ENCODE measurements around the gene DAB1.

DAB1 gene

GRCh38 chr1:57278558-57278957 is 145.3 kb downstream of the DAB1 start:
- Histone ChIP-seq H2BK15ac (ENCODE audit: low read length) (no peak overlapping the region), H4K8ac (ENCODE audit: low read depth, low read length) (no peak overlapping the region), H3K4me3 (ENCODE audit: low read length in 2 of 2) (no peak overlapping the region), H2BK120ac (ENCODE audit: low read depth, low read length) (no peak overlapping the region), H3K36me3 (replicated peaks in 1 of 2; ENCODE audit: control insufficient read depth in 2 of 2, insufficient read depth in 2 of 2, low read length in 2 of 2) (no peaks in the 10 kb centered on the region), H3K4ac (ENCODE audit: low read length) (no peak overlapping the region), H2AFZ (ENCODE audit: low read length) (no peak overlapping the region), H2BK12ac (ENCODE audit: low read length) (no peak overlapping the region), H3K4me2 (ENCODE audit: insufficient read depth, low read length, poor library complexity, severe bottlenecking) (no peak overlapping the region), H4K91ac (ENCODE audit: low read depth, low read length, poor library complexity) (no peak overlapping the region), H3K9me3 (replicated peaks in 1 of 2; ENCODE audit: control insufficient read depth in 2 of 2, insufficient read depth in 1 of 2, low read depth in 1 of 2, low read length in 2 of 2) (no peaks in the 10 kb centered on the region), H3K27ac (replicated peaks; ENCODE audit: low read length) (no peak overlapping the region), H3K27me3 (ENCODE audit: control insufficient read depth in 3 of 3, insufficient read depth in 3 of 3, low read depth in 1 of 3, low read length in 3 of 3) (no peaks in the 10 kb centered on the region), H3K9ac (ENCODE audit: low read depth, low read length, poor library complexity) (no peak overlapping the region), H3K79me1 (ENCODE audit: low read depth, low read length) (no peaks in the 10 kb centered on the region), H3K4me1 (ENCODE audit: control insufficient read depth in 2 of 2, insufficient read depth in 1 of 2, low read depth in 1 of 2, low read length in 2 of 2) (peaks cover 0 to 5% of the 10 kb centered on the region in 2 donors), H3K23ac (ENCODE audit: low read depth, low read length, poor library complexity) (no peak overlapping the region), H2AK5ac (ENCODE audit: low read depth, low read length) (no peak overlapping the region), H2BK5ac (ENCODE audit: low read length) (no peak overlapping the region), H3K18ac (ENCODE audit: low read length) (no peak overlapping the region), H3K14ac (ENCODE audit: low read length) (no peak overlapping the region)
- WGBS, 2 donors (ENCODE audit: extremely low coverage in 2 of 2, insufficient read length in 2 of 2, insufficient replicate concordance in 1 of 2), result no CpG with 5 or more reads among the region's 3 CpGs
- no peak for DNase-seq (ENCODE audit: low spot score)

- no peak overlapping the region for H2BK12ac ChIP-seq (ENCODE audit: low read length)
- H3K36me3 ChIP-seq (replicated peaks in 1 of 2; ENCODE audit: control insufficient read depth in 2 of 2, insufficient read depth in 2 of 2, low read length in 2 of 2), result no peaks in the 10 kb centered on the region
- H3K23ac ChIP-seq (ENCODE audit: low read depth, low read length, poor library complexity), result no peak overlapping the region
- no peaks in the 10 kb centered on the region for H3K79me1 ChIP-seq (ENCODE audit: low read depth, low read length)
- H2AK5ac ChIP-seq (ENCODE audit: low read depth, low read length), result no peak overlapping the region
- no peak overlapping the region for H4K8ac ChIP-seq (ENCODE audit: low read depth, low read length)
- no peaks in the 10 kb centered on the region for H3K9me3 ChIP-seq (replicated peaks in 1 of 2; ENCODE audit: control insufficient read depth in 2 of 2, insufficient read depth in 1 of 2, low read depth in 1 of 2, low read length in 2 of 2)
- H2BK120ac ChIP-seq (ENCODE audit: low read depth, low read length), result no peak overlapping the region
- H3K18ac ChIP-seq (ENCODE audit: low read length), result no peak overlapping the region
- no peaks in the 10 kb centered on the region for H3K27me3 ChIP-seq (ENCODE audit: control insufficient read depth in 3 of 3, insufficient read depth in 3 of 3, low read depth in 1 of 3, low read length in 3 of 3)
- H3K27ac ChIP-seq (replicated peaks; ENCODE audit: low read length), result no peak overlapping the region
- H3K4me2 ChIP-seq (ENCODE audit: insufficient read depth, low read length, poor library complexity, severe bottlenecking), result no peak overlapping the region
- no peak overlapping the region for H3K14ac ChIP-seq (ENCODE audit: low read length)
- no peak overlapping the region for H2BK15ac ChIP-seq (ENCODE audit: low read length)
- no peak overlapping the region for H3K9ac ChIP-seq (ENCODE audit: low read depth, low read length, poor library complexity)
- no peak overlapping the region for H2BK5ac ChIP-seq (ENCODE audit: low read length)
- no peak overlapping the region for H3K4ac ChIP-seq (ENCODE audit: low read length)
- no peak overlapping the region for H2AFZ ChIP-seq (ENCODE audit: low read length)
- DNase-seq (ENCODE audit: low spot score), result no peak
- H4K91ac ChIP-seq (ENCODE audit: low read depth, low read length, poor library complexity), result no peak overlapping the region
- H3K4me3 ChIP-seq (ENCODE audit: low read length in 2 of 2), result no peak overlapping the region
- H3K4me1 ChIP-seq (ENCODE audit: control insufficient read depth in 2 of 2, insufficient read depth in 1 of 2, low read depth in 1 of 2, low read length in 2 of 2), result peaks cover 0 to 5% of the 10 kb centered on the region in 2 donors
- no CpG with 5 or more reads among the region's 2 CpGs for WGBS, 2 donors (ENCODE audit: extremely low coverage in 2 of 2, insufficient read length in 2 of 2, insufficient replicate concordance in 1 of 2)
These were observed 146.2 kb downstream of the DAB1 start for GRCh38 chr1:57277681-57278080.

- Histone ChIP-seq H3K14ac (ENCODE audit: low read length) (no peak overlapping the region), H3K4me2 (ENCODE audit: insufficient read depth, low read length, poor library complexity, severe bottlenecking) (no peak overlapping the region), H4K91ac (ENCODE audit: low read depth, low read length, poor library complexity) (no peak overlapping the region), H3K9ac (ENCODE audit: low read depth, low read length, poor library complexity) (no peak overlapping the region), H3K18ac (ENCODE audit: low read length) (no peak overlapping the region), H2BK120ac (ENCODE audit: low read depth, low read length) (no peak overlapping the region), H3K9me3 (replicated peaks in 1 of 2; ENCODE audit: control insufficient read depth in 2 of 2, insufficient read depth in 1 of 2, low read depth in 1 of 2, low read length in 2 of 2) (no peaks in the 10 kb centered on the region), H2BK5ac (ENCODE audit: low read length) (no peak overlapping the region), H2AFZ (ENCODE audit: low read length) (no peak overlapping the region), H3K36me3 (replicated peaks in 1 of 2; ENCODE audit: control insufficient read depth in 2 of 2, insufficient read depth in 2 of 2, low read length in 2 of 2) (no peaks in the 10 kb centered on the region), H4K8ac (ENCODE audit: low read depth, low read length) (no peak overlapping the region), H3K23ac (ENCODE audit: low read depth, low read length, poor library complexity) (no peak overlapping the region), H3K27me3 (ENCODE audit: control insufficient read depth in 3 of 3, insufficient read depth in 3 of 3, low read depth in 1 of 3, low read length in 3 of 3) (no peaks in the 10 kb centered on the region), H3K4me3 (ENCODE audit: low read length in 2 of 2) (no peak overlapping the region), H2AK5ac (ENCODE audit: low read depth, low read length) (no peak overlapping the region), H3K79me1 (ENCODE audit: low read depth, low read length) (no peaks in the 10 kb centered on the region), H2BK12ac (ENCODE audit: low read length) (no peak overlapping the region), H2BK15ac (ENCODE audit: low read length) (no peak overlapping the region), H3K27ac (replicated peaks; ENCODE audit: low read length) (no peak overlapping the region), H3K4ac (ENCODE audit: low read length) (no peak overlapping the region), H3K4me1 (ENCODE audit: control insufficient read depth in 2 of 2, insufficient read depth in 1 of 2, low read depth in 1 of 2, low read length in 2 of 2) (peaks cover 0 to 5% of the 10 kb centered on the region in 2 donors)
- WGBS, 2 donors (ENCODE audit: extremely low coverage in 2 of 2, insufficient read length in 2 of 2, insufficient replicate concordance in 1 of 2), result no CpG with 5 or more reads among the region's 5 CpGs
- DNase-seq (ENCODE audit: low spot score), result no peak
These were observed 146.9 kb downstream of the DAB1 start for GRCh38 chr1:57276918-57277317.

- Histone ChIP-seq H2BK120ac (ENCODE audit: low read depth, low read length) (no peak overlapping the region), H3K18ac (ENCODE audit: low read length) (no peak overlapping the region), H3K27ac (replicated peaks; ENCODE audit: low read length) (no peak overlapping the region), H2BK15ac (ENCODE audit: low read length) (no peak overlapping the region), H3K4me1 (ENCODE audit: control insufficient read depth in 2 of 2, insufficient read depth in 1 of 2, low read depth in 1 of 2, low read length in 2 of 2) (peaks cover 0 to 21% of the 10 kb centered on the region in 2 donors), H4K91ac (ENCODE audit: low read depth, low read length, poor library complexity) (no peak overlapping the region), H3K36me3 (replicated peaks in 1 of 2; ENCODE audit: control insufficient read depth in 2 of 2, insufficient read depth in 2 of 2, low read length in 2 of 2) (no peaks in the 10 kb centered on the region), H3K23ac (ENCODE audit: low read depth, low read length, poor library complexity) (no peak overlapping the region), H3K27me3 (ENCODE audit: control insufficient read depth in 3 of 3, insufficient read depth in 3 of 3, low read depth in 1 of 3, low read length in 3 of 3) (no peaks in the 10 kb centered on the region), H3K4me2 (ENCODE audit: insufficient read depth, low read length, poor library complexity, severe bottlenecking) (no peak overlapping the region), H4K8ac (ENCODE audit: low read depth, low read length) (no peak overlapping the region), H3K4ac (ENCODE audit: low read length) (no peak overlapping the region), H2AFZ (ENCODE audit: low read length) (no peak overlapping the region), H3K9ac (ENCODE audit: low read depth, low read length, poor library complexity) (no peak overlapping the region), H3K14ac (ENCODE audit: low read length) (no peak overlapping the region), H3K79me1 (ENCODE audit: low read depth, low read length) (no peaks in the 10 kb centered on the region), H2BK5ac (ENCODE audit: low read length) (no peak overlapping the region), H3K4me3 (ENCODE audit: low read length in 2 of 2) (no peak overlapping the region), H3K9me3 (replicated peaks in 1 of 2; ENCODE audit: control insufficient read depth in 2 of 2, insufficient read depth in 1 of 2, low read depth in 1 of 2, low read length in 2 of 2) (no peaks in the 10 kb centered on the region), H2AK5ac (ENCODE audit: low read depth, low read length) (no peak overlapping the region), H2BK12ac (ENCODE audit: low read length) (no peak overlapping the region)
- WGBS, 2 donors (ENCODE audit: extremely low coverage in 2 of 2, insufficient read length in 2 of 2, insufficient replicate concordance in 1 of 2), result no CpG with 5 or more reads among the region's 2 CpGs
- DNase-seq (ENCODE audit: low spot score), result no peak
These were observed 151.3 kb downstream of the DAB1 start for GRCh38 chr1:57272601-57273000.

Measured in neuronal stem cell (in vitro differentiated cells).